T-helper 17 cell (primary cell): Measurements from ENCODE around the gene AVPR2. TPM values are rescaled to one million over a fixed set of nuclear protein-coding genes. Genes with fewer than 3 reads are reported as not detected.
A peak's percentile ranks its signal among the peaks of the same experiment; 100 is the strongest.

Source experiments
- ATAC-seq: fragments of 150-1000 bp; cut with Tn5 transposase; 2 replicates; pipeline ENCODE4 v1.10.0; 2021; ENCODE audit warnings: mild to moderate bottlenecking, moderate library complexity
- DNase-seq, 3 donors: peaks; one replicate each; pipeline versions ENCODE4 v3.0.0 to v3.0.0-alpha.2; 2020 to 2021
- H3K9me3 ChIP-seq: one replicate; pipeline ENCODE4 v1.7.0; 2013; ENCODE audit warnings: low read length, mild to moderate bottlenecking; ENCODE audit not compliant: control insufficient read depth, poor library complexity, severe bottlenecking
- H3K27ac Mint-ChIP-seq: one replicate; pipeline ENCODE4 v1.8.0; 2022; ENCODE audit warnings: mild to moderate bottlenecking, moderate library complexity, mixed read lengths
- H3K27me3 Mint-ChIP-seq: one replicate; pipeline ENCODE4 v1.8.0; 2022; ENCODE audit warnings: mixed read lengths
- H3K36me3 Mint-ChIP-seq: one replicate; pipeline ENCODE4 v1.8.0; 2022; ENCODE audit warnings: low read depth, mixed read lengths
- H3K4me1 Mint-ChIP-seq: one replicate; pipeline ENCODE4 v1.8.0; 2022; ENCODE audit warnings: mild to moderate bottlenecking, mixed read lengths
- H3K4me3 Mint-ChIP-seq: one replicate; pipeline ENCODE4 v1.8.0; 2022; ENCODE audit warnings: mild to moderate bottlenecking, moderate library complexity, mixed read lengths
- total RNA-seq, 4 donors: library from RNA in 2 of 4; stranded (reverse) in 2 of 4; gene quantifications; one replicate each; pipeline ENCODE4 v1.2.3 and lab custom pipeline; 2022 to 2026

The AVPR2 gene
- total RNA-seq, 2 donors from 2014 or later = not detected

- Mint-ChIP-seq H3K36me3 (no peaks in the 10 kb centered on the region), H3K27me3 (no peaks in the 10 kb centered on the region), H3K4me1 (peaks cover 10% of the 10 kb centered on the region), H3K4me3 (peak overlapping the region; percentile 31), H3K27ac (no peak overlapping the region)
- no peak for DNase-seq
- no peaks in the 10 kb centered on the region for H3K9me3 ChIP-seq
- no peak for ATAC-seq
Observed at GRCh38 chrX:153884136-153884535, 20.3 kb upstream of the AVPR2 start.

DNA sequence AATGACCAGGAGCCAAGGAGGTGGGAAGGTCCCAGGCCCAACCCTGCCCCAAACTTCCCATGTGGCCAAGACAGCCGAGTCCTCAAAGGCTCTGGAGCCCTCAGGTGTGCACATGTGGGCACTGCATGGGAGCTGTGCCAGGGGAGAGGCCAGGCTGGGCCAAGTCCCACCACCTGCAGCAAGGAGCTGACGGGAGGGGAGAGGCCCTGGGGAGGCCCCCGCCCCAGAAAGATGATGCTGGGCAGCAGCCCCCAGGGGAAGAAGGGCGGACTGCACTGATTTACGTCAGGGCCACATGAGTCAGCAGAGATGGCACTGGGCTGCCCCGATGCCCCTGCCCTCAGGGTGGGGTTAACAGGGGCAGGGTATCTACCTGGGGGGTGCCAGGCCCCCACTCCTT lies 19.9 kb upstream of the AVPR2 start:
- no peaks in the 10 kb centered on the region for H3K27me3 Mint-ChIP-seq
- H3K4me1 Mint-ChIP-seq = peaks cover 8% of the 10 kb centered on the region
- no peaks in the 10 kb centered on the region for H3K36me3 Mint-ChIP-seq
- no peak for DNase-seq
- ATAC-seq = no peak
- H3K9me3 ChIP-seq = no peaks in the 10 kb centered on the region
- H3K4me3 Mint-ChIP-seq = peak overlapping the region; percentile 31
- no peak overlapping the region for H3K27ac Mint-ChIP-seq

- DNase-seq (no peak), ATAC-seq (peak; percentile 37)
- no peaks in the 10 kb centered on the region for H3K36me3 Mint-ChIP-seq
- peak overlapping the region; percentile 31 for H3K4me3 Mint-ChIP-seq
- peaks cover 8% of the 10 kb centered on the region for H3K4me1 Mint-ChIP-seq
- no peaks in the 10 kb centered on the region for H3K27me3 Mint-ChIP-seq
- no peak overlapping the region for H3K27ac Mint-ChIP-seq
- H3K9me3 ChIP-seq = no peaks in the 10 kb centered on the region
Observed at GRCh38 chrX:153885208-153885787, 19.2 kb upstream of the AVPR2 start.

DNA sequence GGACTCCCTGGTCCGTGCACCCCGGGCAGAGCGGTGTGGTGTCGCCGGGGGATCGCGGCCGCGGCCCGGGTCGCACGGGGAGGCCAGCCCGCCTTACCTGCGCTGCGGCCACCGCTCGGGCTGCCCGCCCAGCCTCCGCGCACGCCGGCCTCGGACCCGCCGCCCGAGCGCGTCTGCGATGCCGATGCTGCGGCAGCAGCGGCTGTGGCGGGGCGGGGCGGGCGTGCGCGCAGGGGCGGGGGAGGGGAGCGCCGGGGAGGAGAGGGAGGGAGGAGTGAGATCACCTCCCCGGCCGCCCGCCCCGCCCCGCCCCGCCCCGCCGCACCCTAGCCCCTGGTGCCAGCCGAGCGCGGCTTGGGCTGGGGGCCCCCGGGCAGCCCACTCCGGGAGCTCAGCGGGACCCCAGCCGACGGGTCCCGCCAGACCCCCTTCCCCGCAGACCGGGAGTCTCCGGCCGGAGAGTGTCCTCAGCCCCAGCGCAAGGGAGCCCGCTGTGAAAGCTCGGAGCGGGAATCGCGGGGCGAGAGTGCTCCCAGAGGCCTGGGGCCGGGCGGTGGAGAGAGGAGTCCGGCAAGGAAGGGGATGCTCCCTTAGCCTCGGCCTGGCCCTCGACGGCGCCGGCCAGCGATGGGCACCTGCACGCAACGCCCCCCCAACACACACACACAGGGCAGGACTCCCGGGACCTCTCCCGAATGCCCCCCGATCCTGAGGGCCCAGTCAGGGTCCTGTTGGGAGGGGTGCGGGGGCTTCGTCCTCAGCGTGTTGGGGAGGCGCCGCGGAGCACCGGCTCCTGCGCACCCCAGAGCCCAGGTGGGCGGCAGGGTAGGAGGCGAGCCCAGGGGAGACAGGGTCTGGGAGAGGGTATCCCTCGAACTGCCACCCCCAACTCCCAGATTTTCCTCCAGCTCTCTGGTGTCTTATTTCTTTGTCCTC lies 18.2 kb upstream of the AVPR2 start, which contains the start of gene L1CAM:
Gene L1CAM (minus strand): TSS at position 206 of the 936 bp plus-strand sequence. CDS start 10,337 bp downstream, outside the sequence.
- H3K36me3 Mint-ChIP-seq = no peaks in the 10 kb centered on the region
- ATAC-seq = peak; percentile 57

DNA sequence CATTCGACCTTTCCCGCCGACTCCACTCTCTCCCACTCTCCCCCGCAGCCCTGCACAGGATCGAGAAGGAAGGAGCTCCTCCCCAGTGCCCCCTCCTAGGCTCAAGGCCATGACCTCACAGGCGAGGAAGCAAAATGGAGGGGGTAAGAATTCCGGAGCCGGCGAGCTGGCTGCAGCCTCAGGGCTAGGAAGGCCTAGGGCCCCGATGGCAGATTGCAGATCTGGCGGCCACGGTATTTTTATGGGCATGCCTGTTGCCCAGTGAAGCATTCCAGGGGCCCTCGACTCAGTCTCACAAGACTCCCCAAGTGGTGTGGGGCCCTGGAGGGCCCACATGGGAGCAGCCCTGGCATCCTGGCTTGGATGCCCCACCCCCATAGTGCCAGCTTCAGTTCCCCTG lies 17.6 kb upstream of the AVPR2 start:
- DNase-seq (no peak), ATAC-seq (no peak)
- Mint-ChIP-seq H3K4me1 (peaks cover 8% of the 10 kb centered on the region), H3K27me3 (no peaks in the 10 kb centered on the region), H3K4me3 (no peak overlapping the region), H3K36me3 (no peaks in the 10 kb centered on the region), H3K27ac (no peak overlapping the region)
- H3K9me3 ChIP-seq = no peaks in the 10 kb centered on the region

More for the DNA sequence above, 18.2 kb upstream of the AVPR2 start, which contains the start of gene L1CAM:
- no peak within 1 kb of the TSS for H3K27ac Mint-ChIP-seq
- no peaks in the 10 kb centered on the region for H3K27me3 Mint-ChIP-seq
- H3K4me1 Mint-ChIP-seq = peaks cover 8% of the 10 kb centered on the region
- H3K4me3 Mint-ChIP-seq = peak within 1 kb of the TSS; percentile 31
- H3K9me3 ChIP-seq = no peaks in the 10 kb centered on the region
- no peak for DNase-seq

DNA sequence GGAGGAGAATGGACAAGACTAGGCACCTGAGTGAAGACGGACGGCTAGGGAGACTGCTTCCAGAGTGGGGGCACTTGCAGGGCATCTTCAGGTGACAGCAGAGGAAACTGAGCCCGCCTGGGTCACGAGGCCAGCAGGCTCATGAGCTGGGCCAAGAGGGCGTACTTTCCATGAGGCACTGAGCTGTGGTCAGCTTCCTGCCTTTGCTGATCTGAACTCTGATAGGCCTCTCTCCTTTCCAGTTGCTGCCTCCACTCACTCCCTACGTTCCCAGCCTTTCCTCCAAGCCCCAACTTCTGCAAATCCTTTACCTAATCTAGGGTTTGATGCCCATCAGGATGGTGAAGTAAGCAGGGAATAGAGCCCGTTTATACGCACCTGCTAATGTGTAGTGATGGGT lies 17.1 kb upstream of the AVPR2 start:
- no peak for ATAC-seq
- Mint-ChIP-seq H3K27me3 (no peaks in the 10 kb centered on the region), H3K36me3 (no peaks in the 10 kb centered on the region), H3K27ac (no peak overlapping the region), H3K4me1 (peaks cover 6% of the 10 kb centered on the region), H3K4me3 (no peak overlapping the region)
- no peak for DNase-seq
- H3K9me3 ChIP-seq = no peaks in the 10 kb centered on the region

GRCh38 chrX:153888344-153888743 lies 16.1 kb upstream of the AVPR2 start:
- no peaks in the 10 kb centered on the region for H3K9me3 ChIP-seq
- Mint-ChIP-seq H3K27me3 (no peaks in the 10 kb centered on the region), H3K27ac (no peak overlapping the region), H3K4me3 (no peak overlapping the region), H3K36me3 (no peaks in the 10 kb centered on the region), H3K4me1 (peaks cover 5% of the 10 kb centered on the region)
- ATAC-seq (peak; percentile 63), DNase-seq (no peak)

GRCh38 chrX:153889123-153889522 lies 15.3 kb upstream of the AVPR2 start:
- no peaks in the 10 kb centered on the region for H3K36me3 Mint-ChIP-seq
- no peaks in the 10 kb centered on the region for H3K9me3 ChIP-seq
- no peaks in the 10 kb centered on the region for H3K27me3 Mint-ChIP-seq
- H3K4me1 Mint-ChIP-seq = peaks cover 5% of the 10 kb centered on the region
- ATAC-seq (no peak), DNase-seq (no peak)
- H3K4me3 Mint-ChIP-seq = no peak overlapping the region
- H3K27ac Mint-ChIP-seq = no peak overlapping the region

GRCh38 chrX:153897899-153898298 lies 6.6 kb upstream of the AVPR2 start:
- no peaks in the 10 kb centered on the region for H3K9me3 ChIP-seq
- Mint-ChIP-seq H3K27ac (no peak overlapping the region), H3K27me3 (no peaks in the 10 kb centered on the region), H3K4me1 (peaks cover 12% of the 10 kb centered on the region), H3K4me3 (no peak overlapping the region), H3K36me3 (peaks cover 2% of the 10 kb centered on the region)
- no peak for ATAC-seq
- DNase-seq = no peak

DNA sequence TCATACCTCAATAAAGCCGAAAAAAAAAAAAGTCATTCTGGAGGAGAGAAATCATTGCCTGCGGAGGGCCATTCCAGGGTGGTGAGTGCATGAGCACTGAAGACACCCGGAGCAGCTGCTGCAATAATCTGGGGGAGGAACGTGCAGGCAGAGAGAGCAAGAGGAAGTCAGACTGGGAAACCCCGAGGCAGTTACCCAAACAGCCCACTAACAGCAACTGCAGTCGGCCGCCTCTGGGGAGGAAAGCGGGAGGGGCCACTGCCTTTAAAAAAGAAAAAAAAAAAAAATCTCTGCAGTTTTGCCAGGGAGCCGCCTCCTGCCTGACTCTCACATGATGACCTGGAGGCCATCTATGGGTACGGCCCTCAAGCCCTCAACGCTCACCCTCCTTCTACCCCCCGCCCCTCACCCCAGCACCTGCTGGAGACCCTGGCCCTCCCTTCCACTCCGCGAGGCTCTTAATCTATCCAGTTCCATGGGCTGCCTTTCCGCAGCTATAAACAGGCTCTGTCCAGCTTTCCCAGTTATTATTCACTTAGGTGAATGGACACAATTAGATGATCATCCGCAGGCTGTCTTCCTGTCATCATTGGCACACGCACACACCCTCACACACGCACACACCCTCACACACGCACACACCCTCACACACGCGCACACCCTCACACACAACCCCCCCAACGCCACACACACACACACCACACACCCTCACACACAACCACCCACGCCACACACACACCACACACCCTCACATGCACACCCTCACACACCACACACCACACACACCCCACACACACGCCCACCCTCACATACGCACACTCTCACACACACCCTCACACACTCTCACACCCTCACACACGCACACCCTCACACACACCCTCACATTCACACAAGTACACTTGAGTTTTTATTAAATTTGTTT lies 3.4 kb upstream of the AVPR2 start:
- peak; percentile 96 for ATAC-seq
- no peaks in the 10 kb centered on the region for H3K27me3 Mint-ChIP-seq
- no peaks in the 10 kb centered on the region for H3K9me3 ChIP-seq
- no peaks in the 10 kb centered on the region for H3K36me3 Mint-ChIP-seq
- H3K4me3 Mint-ChIP-seq = peak overlapping the region; percentile 68
- no peak overlapping the region for H3K27ac Mint-ChIP-seq
- H3K4me1 Mint-ChIP-seq = peaks cover 26% of the 10 kb centered on the region
- DNase-seq = peak; percentile 31 to 43 (median 35)

DNA sequence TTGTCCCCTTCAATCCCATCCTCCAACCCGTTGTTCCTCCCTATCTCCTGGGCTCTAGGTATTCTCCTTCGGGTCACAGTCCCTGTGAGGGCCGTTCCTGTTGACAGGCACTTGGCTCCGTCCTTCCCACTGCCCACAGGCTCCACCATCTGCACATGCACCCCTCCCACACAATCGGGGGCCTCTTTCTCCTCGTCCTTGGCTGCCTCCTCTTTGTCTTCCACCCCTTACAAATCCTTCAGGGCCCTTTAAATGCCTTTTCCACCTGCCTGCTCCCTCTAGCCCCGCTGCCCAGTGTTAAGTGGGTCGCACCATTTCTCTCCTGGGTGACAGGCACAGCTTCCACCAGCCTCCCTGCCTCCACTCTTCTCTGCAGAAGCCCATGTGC lies 2.7 kb upstream of the AVPR2 start:
- no peak for DNase-seq
- peaks cover 26% of the 10 kb centered on the region for H3K4me1 Mint-ChIP-seq
- no peaks in the 10 kb centered on the region for H3K36me3 Mint-ChIP-seq
- peak overlapping the region; percentile 68 for H3K4me3 Mint-ChIP-seq
- no peaks in the 10 kb centered on the region for H3K27me3 Mint-ChIP-seq
- no peak for ATAC-seq
- no peaks in the 10 kb centered on the region for H3K9me3 ChIP-seq
- no peak overlapping the region for H3K27ac Mint-ChIP-seq

DNA sequence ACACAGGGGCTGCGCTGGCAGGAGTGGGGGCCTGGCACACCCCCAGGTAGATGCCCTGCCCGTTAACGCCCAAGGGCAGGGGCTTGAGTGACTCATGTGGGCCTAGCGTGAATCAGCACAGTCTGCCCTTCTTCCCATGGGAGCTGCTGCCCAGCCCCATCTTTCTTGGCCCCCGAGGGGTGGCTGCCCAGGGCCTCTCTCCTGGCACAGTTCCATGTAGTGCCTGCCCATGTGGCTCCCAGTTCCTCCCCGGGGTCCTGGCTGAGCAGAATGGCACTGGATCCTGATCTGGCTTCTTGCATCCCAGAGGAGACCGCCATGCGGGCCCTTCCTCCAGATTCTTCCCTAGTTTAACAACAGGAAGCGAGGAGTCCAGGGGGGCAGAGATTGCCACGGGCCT lies 2.1 kb upstream of the AVPR2 start:
- no peak overlapping the region for H3K4me3 Mint-ChIP-seq
- H3K36me3 Mint-ChIP-seq = no peaks in the 10 kb centered on the region
- no peaks in the 10 kb centered on the region for H3K9me3 ChIP-seq
- DNase-seq = no peak
- no peak for ATAC-seq
- no peaks in the 10 kb centered on the region for H3K27me3 Mint-ChIP-seq
- peaks cover 26% of the 10 kb centered on the region for H3K4me1 Mint-ChIP-seq
- no peak overlapping the region for H3K27ac Mint-ChIP-seq
